GM21528 (cell line): ENCODE measurements around the gene GPR18.

Source experiments
- ATAC-seq: cut with Tn5 transposase; IDR thresholded peaks from one replicate; pipeline ENCODE4 v1.9.1; 2021; ENCODE audit warnings: mild to moderate bottlenecking, moderate library complexity; ENCODE audit not compliant: unreplicated experiment, low FRiP score

Gene GPR18, protein sequence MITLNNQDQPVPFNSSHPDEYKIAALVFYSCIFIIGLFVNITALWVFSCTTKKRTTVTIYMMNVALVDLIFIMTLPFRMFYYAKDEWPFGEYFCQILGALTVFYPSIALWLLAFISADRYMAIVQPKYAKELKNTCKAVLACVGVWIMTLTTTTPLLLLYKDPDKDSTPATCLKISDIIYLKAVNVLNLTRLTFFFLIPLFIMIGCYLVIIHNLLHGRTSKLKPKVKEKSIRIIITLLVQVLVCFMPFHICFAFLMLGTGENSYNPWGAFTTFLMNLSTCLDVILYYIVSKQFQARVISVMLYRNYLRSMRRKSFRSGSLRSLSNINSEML

GRCh38 chr13:99258210-99258860 is at the start of gene GPR18:
GPR18 (minus strand) TSS chr13:99258379; CDS start chr13:99255872, 2,507 bp downstream.
- peak; percentile 76 for ATAC-seq

GRCh38 chr13:99307648-99308339 is 49.6 kb upstream of the GPR18 start:
- ATAC-seq = no peak

DNA sequence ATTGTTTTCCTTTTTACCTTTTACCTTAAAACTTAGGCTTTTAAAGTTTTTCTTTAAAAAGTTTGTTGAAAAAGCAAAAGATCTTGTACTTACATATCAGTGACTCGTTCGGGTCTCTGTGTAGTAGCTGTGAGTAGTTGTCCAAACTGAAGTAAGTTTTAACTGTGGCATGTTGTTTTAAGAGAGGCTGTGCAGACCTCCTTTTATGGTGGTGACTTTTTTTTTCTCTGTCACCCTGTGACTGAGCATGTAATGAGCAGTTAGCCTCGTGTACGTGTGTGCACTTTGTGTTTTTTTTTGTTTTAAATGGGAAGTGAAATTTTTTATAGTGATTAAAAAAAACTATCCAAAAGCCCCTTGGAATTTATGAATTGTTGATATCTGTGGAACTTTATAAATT is 49.1 kb upstream of the GPR18 start, which contains the start of gene GPR183:
GPR183 (minus strand) TSS at position 153 of the 400 bp plus-strand sequence. CDS start 11,254 bp downstream, outside the sequence.
- peak; percentile 62 for ATAC-seq

DNA sequence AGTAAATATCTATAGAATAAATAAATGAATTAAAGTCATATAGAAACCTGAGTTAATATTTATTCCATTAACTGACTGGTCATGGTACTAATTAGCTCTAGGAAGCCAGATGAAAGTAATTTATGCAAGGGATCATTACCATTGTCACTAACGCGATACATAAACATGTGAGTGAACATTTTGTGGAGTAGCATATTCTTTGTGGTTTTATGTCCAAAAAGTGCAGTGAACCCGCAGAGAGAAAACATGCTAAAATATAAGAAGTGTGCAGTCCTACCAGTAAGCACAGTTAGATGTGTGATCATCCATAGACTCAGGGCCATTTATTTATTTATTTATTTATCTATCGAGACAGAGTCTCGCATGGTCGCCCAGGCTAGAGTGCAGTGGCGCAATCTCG is 47.4 kb upstream of the GPR18 start:
- ATAC-seq = no peak

- ATAC-seq = no peak
Observed at GRCh38 chr13:99305158-99305557, 47.0 kb upstream of the GPR18 start.

GRCh38 chr13:99304541-99304940 is 46.4 kb upstream of the GPR18 start:
- ATAC-seq = no peak

- ATAC-seq = no peak
Observed at GRCh38 chr13:99303863-99304521, 45.8 kb upstream of the GPR18 start.

DNA sequence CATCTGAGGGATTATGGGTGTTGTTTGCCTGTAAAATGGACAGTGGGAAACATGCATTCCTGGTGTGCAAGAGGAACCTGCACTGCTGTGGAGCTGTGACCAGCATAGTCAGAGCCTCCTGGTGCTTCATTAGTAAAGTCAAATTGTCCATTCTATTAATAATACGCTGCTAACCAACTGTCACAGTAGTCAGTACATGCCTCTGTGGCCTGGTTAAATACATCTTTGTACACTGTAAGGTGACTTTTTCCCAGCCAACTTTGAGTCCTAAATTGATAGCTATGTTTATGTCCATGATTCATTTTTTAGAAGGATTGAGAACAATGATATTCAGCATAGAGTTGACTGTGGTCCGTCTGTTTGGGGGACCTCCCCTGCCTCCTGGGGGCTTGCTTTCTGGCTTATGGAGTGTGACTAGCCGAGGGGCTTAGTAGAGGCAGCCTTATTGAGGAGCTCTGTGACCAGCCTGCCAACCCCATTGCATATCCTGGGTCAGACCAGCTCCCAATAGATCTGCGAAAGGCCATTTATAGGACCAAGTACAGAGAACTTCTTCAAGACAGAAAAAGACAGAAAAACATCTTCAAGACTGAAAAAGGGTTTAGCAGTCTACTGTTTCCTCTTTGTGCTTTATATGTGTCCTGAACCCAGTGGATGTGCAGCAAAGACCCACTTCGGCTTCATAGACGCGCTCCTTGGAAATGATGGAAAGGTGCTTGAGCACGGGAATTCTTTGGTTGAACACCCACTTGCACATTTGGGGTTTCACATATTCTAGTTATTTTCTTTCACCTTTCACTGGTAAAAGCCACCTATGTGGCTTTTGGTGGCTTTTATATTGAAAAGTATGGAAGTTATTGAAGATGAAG is 44.7 kb upstream of the GPR18 start:
- no peak for ATAC-seq

- no peak for ATAC-seq
Observed at GRCh38 chr13:99301913-99302636, 43.9 kb upstream of the GPR18 start.

GRCh38 chr13:99301056-99301838 is 43.1 kb upstream of the GPR18 start:
- ATAC-seq = no peak

- no peak for ATAC-seq
Observed at GRCh38 chr13:99299920-99300341, 41.8 kb upstream of the GPR18 start.

DNA sequence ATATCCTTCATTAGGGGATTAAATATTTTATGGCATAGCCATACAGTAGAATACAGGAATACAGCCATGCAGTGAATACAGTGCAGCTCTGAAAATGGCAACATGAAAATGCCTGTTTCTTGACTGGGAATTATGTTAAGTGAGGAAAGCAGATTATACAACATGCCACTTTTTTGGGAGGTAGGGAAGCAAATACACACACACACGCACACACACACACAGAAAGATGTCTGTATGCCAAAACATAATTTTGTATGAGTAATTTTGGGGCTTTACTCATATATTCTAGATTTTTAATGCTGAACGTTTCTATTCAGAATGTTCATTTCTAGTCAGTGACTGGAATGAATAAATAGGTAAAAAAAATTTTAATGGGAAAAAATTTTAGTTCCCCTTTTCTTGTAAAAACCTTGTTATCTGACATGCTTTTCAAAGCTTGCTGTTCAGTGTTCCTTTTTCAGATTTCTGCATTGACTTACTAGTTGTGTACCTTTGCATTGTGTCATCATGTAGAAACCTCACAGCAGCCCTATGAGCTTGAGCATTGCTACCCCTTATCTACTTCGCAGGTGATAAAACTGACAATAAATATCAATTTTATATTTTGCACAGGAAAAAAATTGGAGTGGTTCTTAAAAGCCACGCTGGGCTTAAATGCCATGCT is 41.2 kb upstream of the GPR18 start:
- no peak for ATAC-seq

GRCh38 chr13:99298056-99298455 is 39.9 kb upstream of the GPR18 start:
- no peak for ATAC-seq

- no peak for ATAC-seq
Observed at GRCh38 chr13:99297331-99297730, 39.2 kb upstream of the GPR18 start.

GRCh38 chr13:99296398-99296797 is 38.2 kb upstream of the GPR18 start:
- peak; percentile 59 for ATAC-seq

- no peak for ATAC-seq
Observed at GRCh38 chr13:99295488-99296252, 37.5 kb upstream of the GPR18 start.

DNA sequence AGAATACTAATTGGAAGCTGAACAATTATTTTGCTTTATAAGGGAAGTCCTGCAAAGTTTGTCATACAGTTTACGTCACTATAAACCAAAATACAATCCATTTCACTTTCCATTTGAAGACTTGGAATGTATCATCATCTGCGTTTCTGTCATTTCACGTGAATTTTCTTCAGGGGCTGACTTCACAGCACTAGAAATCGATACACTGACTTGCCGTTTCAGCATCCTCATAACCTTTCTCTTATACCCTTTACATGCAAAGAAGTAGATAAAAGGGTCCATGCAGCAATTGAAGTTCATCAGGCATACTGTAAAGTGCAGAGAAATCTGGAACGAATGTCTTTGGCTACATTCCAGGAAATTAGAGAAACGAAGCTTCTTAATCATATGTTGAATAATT is 36.8 kb upstream of the GPR18 start:
- no peak for ATAC-seq
